K562 (cell line): ENCODE measurements around the gene SAFB. TPM values are rescaled to one million over a fixed set of nuclear protein-coding genes. Genes with fewer than 3 reads are reported as not detected.
A peak's percentile ranks its signal among the peaks of the same experiment; 100 is the strongest.

Experiments used
- ATF6 ChIP-seq: sonication (generic); formaldehyde crosslinking; IDR thresholded peaks from 2 replicates; pipeline ENCODE4 v1.4.0; 2020; ENCODE audit warnings: mild to moderate bottlenecking, missing genetic modification reagents
- BCLAF1 ChIP-seq, 2 experiments: fragments of 450-650 bp in 1 of 2; IDR thresholded peaks; 2 replicates each; pipeline ENCODE4 v1.6.1; 2011 to 2017; ENCODE audit warnings: low read depth in 2 of 2, antibody characterized with exemption in 1 of 2, borderline replicate concordance in 1 of 2, low read length in 1 of 2, mild to moderate bottlenecking in 1 of 2, mixed read lengths in 1 of 2; ENCODE audit not compliant: control insufficient read depth in 1 of 2
- FOXM1 ChIP-seq, 2 experiments: fragments of 450-650 bp in 1 of 2; sonication (generic) in 1 of 2; formaldehyde crosslinking in 1 of 2; IDR thresholded peaks; 2 replicates each; pipeline versions ENCODE4 v1.6.1 to v1.9.0; 2017 to 2022; ENCODE audit warnings: low read depth in 2 of 2, mild to moderate bottlenecking in 2 of 2, missing genetic modification reagents in 1 of 2, moderate library complexity in 1 of 2
- HSF4 ChIP-seq: fragments of 250-450 bp; sonication (Bioruptor Pico); IDR thresholded peaks from 2 replicates; pipeline ENCODE4 v2.1.2; 2022; ENCODE audit warnings: mild to moderate bottlenecking, moderate library complexity, borderline replicate concordance
- KLF1 ChIP-seq: fragments of 450-650 bp; IDR thresholded peaks from 2 replicates; pipeline ENCODE4 v1.6.1; 2016; ENCODE audit warnings: missing genetic modification characterization, missing compliant biosample characterization
- OTX1 ChIP-seq: fragments of 450-650 bp; formaldehyde crosslinking; IDR thresholded peaks from 2 replicates; pipeline ENCODE4 v1.4.0; 2022; ENCODE audit warnings: mild to moderate bottlenecking
- PHF20 ChIP-seq: fragments of 450-650 bp; IDR thresholded peaks from 2 replicates; pipeline ENCODE4 v1.6.1; 2018; ENCODE audit not compliant: partially characterized antibody
- SMARCE1 ChIP-seq: fragments of 450-650 bp; IDR thresholded peaks from 2 replicates; pipeline ENCODE4 v1.7.1; 2016; ENCODE audit warnings: mild to moderate bottlenecking
- SOX6 ChIP-seq: fragments of 450-650 bp; IDR thresholded peaks from 2 replicates; pipeline ENCODE4 v1.6.1; 2014; ENCODE audit warnings: mild to moderate bottlenecking
- TGIF2 ChIP-seq: sonication (generic); formaldehyde crosslinking; IDR thresholded peaks from 2 replicates; pipeline ENCODE4 v1.8.1; 2022; ENCODE audit warnings: mild to moderate bottlenecking, missing genetic modification reagents, moderate library complexity
- USF2 ChIP-seq: sonication (generic); formaldehyde crosslinking; IDR thresholded peaks from 2 replicates; pipeline ENCODE4 v1.5.0; 2020; ENCODE audit warnings: missing genetic modification reagents
- ZNF263 ChIP-seq: sonication (generic); formaldehyde crosslinking; IDR thresholded peaks from 2 replicates; pipeline ENCODE4 v1.8.0; 2022; ENCODE audit warnings: mild to moderate bottlenecking, missing genetic modification reagents, borderline replicate concordance
- ZNF41 ChIP-seq: fragments of 250-450 bp; sonication (Bioruptor Pico); conservative IDR thresholded peaks from 2 replicates; pipeline ENCODE4 v1.4.0; 2020; ENCODE audit warnings: mild to moderate bottlenecking
- ZNF431 ChIP-seq: sonication (generic); formaldehyde crosslinking; IDR thresholded peaks from 2 replicates; pipeline ENCODE4 v1.8.0; 2022; ENCODE audit warnings: mild to moderate bottlenecking, missing genetic modification reagents
- ZNF695 ChIP-seq: fragments of 450-650 bp; formaldehyde crosslinking; IDR thresholded peaks from 2 replicates; pipeline ENCODE4 v1.4.0; 2020; ENCODE audit warnings: mild to moderate bottlenecking, moderate library complexity
- polyA plus RNA-seq, 8 experiments: library from polyadenylated mRNA; depleted of rRNA in 4 of 8; stranded (reverse) in 5 of 8; unstranded in 3 of 8; fragments of >200 nt; fragmentation: Nextera tagmentation in 2 of 8; fragmentation: Illumina TruSeq in 1 of 8; extraction: Ambion mirVana in 2 of 8; extraction: Trizol in 1 of 8; gene quantifications; 2 replicates each; pipeline versions ENCODE4 v1.2.1 to v1.2.3, GENCODE V29; 2011 to 2014; ENCODE audit warnings: inconsistent platforms in 1 of 8, missing spikeins in 1 of 8
- total RNA-seq, 7 experiments: library from RNA; depleted of rRNA in 6 of 7; stranded (reverse); fragments of >200 nt in 6 of 7; fragmentation: Illumina TruSeq in 2 of 7; extraction: Trizol in 2 of 7; gene quantifications; 2 replicates each; pipeline versions ENCODE4 v1.2.1 to v1.2.3, GENCODE V29; 2011 to 2021; ENCODE audit warnings: low replicate concordance in 1 of 7
- TF ChIP-seq, protein P1 (sequence below): sonication (generic); formaldehyde crosslinking; IDR thresholded peaks from 2 replicates; pipeline ENCODE4 v1.8.0; 2022; ENCODE audit warnings: mild to moderate bottlenecking, missing genetic modification reagents
- TF ChIP-seq, protein P2 (sequence below): fragments of 250-450 bp; sonication (Bioruptor Pico); IDR thresholded peaks from 2 replicates; pipeline ENCODE4 v1.6.1; 2021; ENCODE audit warnings: mild to moderate bottlenecking

The SAFB gene
- total and polyA plus RNA-seq, 9 of the 15 experiments (the other 6 are each of a cell fraction or from before 2014, with no cell fraction given), result 1.1 to 151 (median 83.1) TPM

GRCh38 chr19:5680084-5680436, 57.2 kb downstream of the SAFB start (continued):
- TF ChIP-seq BCLAF1 (IDR thresholded peaks at IDR 0.05; ENCODE audit: borderline replicate concordance in 1 of 2, control insufficient read depth in 1 of 2, low read depth in 2 of 2, low read length in 1 of 2) (no peak), HSF4 (CRISPR knock-in tag) (no peak), KLF1 (peak; percentile 79; the same call in 1 of the 2 replicates), SMARCE1 (peak; percentile 25; the same call in 1 of the 2 replicates), ATF6 (CRISPR knock-in tag) (peak; percentile 88), ZNF41 (0 out of 2 replicates have a peak, but pooled peaks have one; percentile 35), ZNF263 (CRISPR knock-in tag) (no peak), ZNF695 (CRISPR knock-in tag) (0 out of 2 replicates have a peak, but pooled peaks have one; percentile 55), SOX6 (0 out of 2 replicates have a peak, but pooled peaks have one; percentile 12), ZNF431 (CRISPR knock-in tag) (peak; percentile 6; the same call in 1 of the 2 replicates), USF2 (CRISPR knock-in tag) (no peak), FOXM1 (IDR thresholded peaks at IDR 0.05; ENCODE audit: low read depth) (no peak), FOXM1 (CRISPR knock-in tag; IDR thresholded peaks at IDR 0.05; ENCODE audit: low read depth) (0 out of 2 replicates have a peak, but pooled peaks have one; percentile 77), PHF20 (peak; percentile 78), TGIF2 (peak; percentile 23; the same call in 1 of the 2 replicates), OTX1 (CRISPR knock-in tag) (peak; percentile 72)
- TF ChIP-seq, protein P1, sequence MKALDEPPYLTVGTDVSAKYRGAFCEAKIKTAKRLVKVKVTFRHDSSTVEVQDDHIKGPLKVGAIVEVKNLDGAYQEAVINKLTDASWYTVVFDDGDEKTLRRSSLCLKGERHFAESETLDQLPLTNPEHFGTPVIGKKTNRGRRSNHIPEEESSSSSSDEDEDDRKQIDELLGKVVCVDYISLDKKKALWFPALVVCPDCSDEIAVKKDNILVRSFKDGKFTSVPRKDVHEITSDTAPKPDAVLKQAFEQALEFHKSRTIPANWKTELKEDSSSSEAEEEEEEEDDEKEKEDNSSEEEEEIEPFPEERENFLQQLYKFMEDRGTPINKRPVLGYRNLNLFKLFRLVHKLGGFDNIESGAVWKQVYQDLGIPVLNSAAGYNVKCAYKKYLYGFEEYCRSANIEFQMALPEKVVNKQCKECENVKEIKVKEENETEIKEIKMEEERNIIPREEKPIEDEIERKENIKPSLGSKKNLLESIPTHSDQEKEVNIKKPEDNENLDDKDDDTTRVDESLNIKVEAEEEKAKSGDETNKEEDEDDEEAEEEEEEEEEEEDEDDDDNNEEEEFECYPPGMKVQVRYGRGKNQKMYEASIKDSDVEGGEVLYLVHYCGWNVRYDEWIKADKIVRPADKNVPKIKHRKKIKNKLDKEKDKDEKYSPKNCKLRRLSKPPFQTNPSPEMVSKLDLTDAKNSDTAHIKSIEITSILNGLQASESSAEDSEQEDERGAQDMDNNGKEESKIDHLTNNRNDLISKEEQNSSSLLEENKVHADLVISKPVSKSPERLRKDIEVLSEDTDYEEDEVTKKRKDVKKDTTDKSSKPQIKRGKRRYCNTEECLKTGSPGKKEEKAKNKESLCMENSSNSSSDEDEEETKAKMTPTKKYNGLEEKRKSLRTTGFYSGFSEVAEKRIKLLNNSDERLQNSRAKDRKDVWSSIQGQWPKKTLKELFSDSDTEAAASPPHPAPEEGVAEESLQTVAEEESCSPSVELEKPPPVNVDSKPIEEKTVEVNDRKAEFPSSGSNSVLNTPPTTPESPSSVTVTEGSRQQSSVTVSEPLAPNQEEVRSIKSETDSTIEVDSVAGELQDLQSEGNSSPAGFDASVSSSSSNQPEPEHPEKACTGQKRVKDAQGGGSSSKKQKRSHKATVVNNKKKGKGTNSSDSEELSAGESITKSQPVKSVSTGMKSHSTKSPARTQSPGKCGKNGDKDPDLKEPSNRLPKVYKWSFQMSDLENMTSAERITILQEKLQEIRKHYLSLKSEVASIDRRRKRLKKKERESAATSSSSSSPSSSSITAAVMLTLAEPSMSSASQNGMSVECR (CRISPR knock-in tag), result peak; percentile 86; the same call in 1 of the 2 replicates
- TF ChIP-seq, protein P2, sequence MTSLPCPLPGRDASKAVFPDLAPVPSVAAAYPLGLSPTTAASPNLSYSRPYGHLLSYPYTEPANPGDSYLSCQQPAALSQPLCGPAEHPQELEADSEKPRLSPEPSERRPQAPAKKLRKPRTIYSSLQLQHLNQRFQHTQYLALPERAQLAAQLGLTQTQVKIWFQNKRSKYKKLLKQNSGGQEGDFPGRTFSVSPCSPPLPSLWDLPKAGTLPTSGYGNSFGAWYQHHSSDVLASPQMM (CRISPR knock-in tag), result no peak
